K562 (cell line): ENCODE results near the gene SLC13A3.

Experiments used
- ARHGAP35 ChIP-seq: fragments of 450-650 bp; IDR thresholded peaks from 2 replicates; pipeline ENCODE4 v1.6.1; 2018; ENCODE audit not compliant: partially characterized antibody
- FOXK1 ChIP-seq: sonication (generic); formaldehyde crosslinking; IDR thresholded peaks from 2 replicates; pipeline ENCODE4 v1.8.0; 2022; ENCODE audit warnings: missing genetic modification reagents, mild to moderate bottlenecking, borderline replicate concordance
- HDAC2 ChIP-seq: fragments of 450-650 bp; IDR thresholded peaks from 2 replicates; pipeline ENCODE4 v1.6.1; 2016; ENCODE audit warnings: mild to moderate bottlenecking
- JUND ChIP-seq, 2 experiments: IDR thresholded peaks; 2 replicates in 1 of 2; 3 replicates in 1 of 2; pipeline ENCODE4 v1.6.1; 2011; ENCODE audit warnings: borderline replicate concordance in 2 of 2, low read depth in 2 of 2, low read length in 2 of 2, improper control_type of control experiment in 1 of 2, missing biosample characterization in 1 of 2, missing genetic modification characterization in 1 of 2, missing genetic modification reagents in 1 of 2
- POLR2B ChIP-seq: fragments of 450-650 bp; IDR thresholded peaks from 2 replicates; pipeline ENCODE4 v1.6.1; 2018; ENCODE audit warnings: low read depth; ENCODE audit not compliant: partially characterized antibody
- YBX1 ChIP-seq: fragments of 450-650 bp; IDR thresholded peaks from 2 replicates; pipeline ENCODE4 v1.7.1; 2016; ENCODE audit warnings: mild to moderate bottlenecking
- TF ChIP-seq, protein P1 (sequence below): fragments of 250-450 bp; sonication (Bioruptor Pico); IDR thresholded peaks from 2 replicates; pipeline ENCODE4 v1.8.0; 2022; ENCODE audit warnings: inconsistent platforms, mild to moderate bottlenecking, moderate library complexity, borderline replicate concordance
- TF ChIP-seq, protein P2 (sequence below), 2 experiments: fragments of 200-800 bp in 1 of 2; sonication (Bioruptor generic) in 1 of 2; sonication (generic) in 1 of 2; formaldehyde crosslinking in 1 of 2; IDR thresholded peaks in 1 of 2; conservative IDR thresholded peaks in 1 of 2; 2 replicates each; pipeline versions ENCODE4 v1.5.0 to v1.6.1; 2016 to 2020; ENCODE audit warnings: missing compliant biosample characterization in 1 of 2, missing genetic modification characterization in 1 of 2, missing genetic modification reagents in 1 of 2
- TF ChIP-seq, protein P3 (sequence below): fragments of 450-650 bp; IDR thresholded peaks from 2 replicates; pipeline ENCODE4 v1.7.0; 2016; ENCODE audit warnings: borderline replicate concordance
- TF ChIP-seq, protein P4 (sequence below), 3 experiments: IDR thresholded peaks in 2 of 3; conservative IDR thresholded peaks in 1 of 3; 2 replicates each; pipeline ENCODE4 v1.5.1; 2011 to 2012; ENCODE audit warnings: low read length in 3 of 3, mild to moderate bottlenecking in 3 of 3, control low read depth in 2 of 3, improper control_type of control experiment in 1 of 3, inconsistent platforms in 1 of 3, low read depth in 1 of 3, mixed read lengths in 1 of 3, moderate library complexity in 1 of 3; ENCODE audit not compliant: insufficient read depth in 2 of 3

DNA sequence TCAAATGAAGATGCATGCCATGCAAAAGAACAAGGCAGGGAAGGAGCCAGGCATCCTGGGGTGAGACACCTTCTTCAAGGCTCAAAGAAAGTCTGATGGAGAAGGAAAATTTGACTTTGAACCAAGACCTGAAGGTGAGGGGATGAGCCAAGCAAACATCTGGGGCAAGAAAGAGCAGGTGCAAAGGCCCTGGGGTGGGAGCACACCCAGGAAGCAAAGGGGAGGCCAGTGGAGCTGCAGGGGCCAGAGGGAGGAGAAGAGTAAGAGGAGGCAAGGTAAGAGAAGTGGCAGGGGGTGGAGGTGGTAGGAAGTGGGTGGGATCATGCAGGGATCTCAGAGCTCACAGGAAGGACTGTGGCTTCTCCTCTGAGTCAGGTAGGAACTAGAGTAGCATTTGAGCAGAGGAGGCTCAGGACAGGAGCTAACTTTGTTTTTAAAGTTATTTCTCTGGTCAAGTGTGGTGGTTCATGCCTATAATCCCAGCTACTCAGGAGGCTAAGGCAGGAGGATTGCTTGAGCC, 49.6 kb downstream of the SLC13A3 start:
- TF ChIP-seq, protein P1, sequence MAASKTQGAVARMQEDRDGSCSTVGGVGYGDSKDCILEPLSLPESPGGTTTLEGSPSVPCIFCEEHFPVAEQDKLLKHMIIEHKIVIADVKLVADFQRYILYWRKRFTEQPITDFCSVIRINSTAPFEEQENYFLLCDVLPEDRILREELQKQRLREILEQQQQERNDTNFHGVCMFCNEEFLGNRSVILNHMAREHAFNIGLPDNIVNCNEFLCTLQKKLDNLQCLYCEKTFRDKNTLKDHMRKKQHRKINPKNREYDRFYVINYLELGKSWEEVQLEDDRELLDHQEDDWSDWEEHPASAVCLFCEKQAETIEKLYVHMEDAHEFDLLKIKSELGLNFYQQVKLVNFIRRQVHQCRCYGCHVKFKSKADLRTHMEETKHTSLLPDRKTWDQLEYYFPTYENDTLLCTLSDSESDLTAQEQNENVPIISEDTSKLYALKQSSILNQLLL, result no peak
- TF ChIP-seq, protein P2, sequence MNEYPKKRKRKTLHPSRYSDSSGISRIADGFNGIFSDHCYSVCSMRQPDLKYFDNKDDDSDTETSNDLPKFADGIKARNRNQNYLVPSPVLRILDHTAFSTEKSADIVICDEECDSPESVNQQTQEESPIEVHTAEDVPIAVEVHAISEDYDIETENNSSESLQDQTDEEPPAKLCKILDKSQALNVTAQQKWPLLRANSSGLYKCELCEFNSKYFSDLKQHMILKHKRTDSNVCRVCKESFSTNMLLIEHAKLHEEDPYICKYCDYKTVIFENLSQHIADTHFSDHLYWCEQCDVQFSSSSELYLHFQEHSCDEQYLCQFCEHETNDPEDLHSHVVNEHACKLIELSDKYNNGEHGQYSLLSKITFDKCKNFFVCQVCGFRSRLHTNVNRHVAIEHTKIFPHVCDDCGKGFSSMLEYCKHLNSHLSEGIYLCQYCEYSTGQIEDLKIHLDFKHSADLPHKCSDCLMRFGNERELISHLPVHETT (CRISPR knock-in tag; conservative IDR thresholded peaks at IDR 0.05 in 1 of 2, IDR thresholded peaks at IDR 0.05 in 1 of 2), result no peak
- TF ChIP-seq, protein P3, sequence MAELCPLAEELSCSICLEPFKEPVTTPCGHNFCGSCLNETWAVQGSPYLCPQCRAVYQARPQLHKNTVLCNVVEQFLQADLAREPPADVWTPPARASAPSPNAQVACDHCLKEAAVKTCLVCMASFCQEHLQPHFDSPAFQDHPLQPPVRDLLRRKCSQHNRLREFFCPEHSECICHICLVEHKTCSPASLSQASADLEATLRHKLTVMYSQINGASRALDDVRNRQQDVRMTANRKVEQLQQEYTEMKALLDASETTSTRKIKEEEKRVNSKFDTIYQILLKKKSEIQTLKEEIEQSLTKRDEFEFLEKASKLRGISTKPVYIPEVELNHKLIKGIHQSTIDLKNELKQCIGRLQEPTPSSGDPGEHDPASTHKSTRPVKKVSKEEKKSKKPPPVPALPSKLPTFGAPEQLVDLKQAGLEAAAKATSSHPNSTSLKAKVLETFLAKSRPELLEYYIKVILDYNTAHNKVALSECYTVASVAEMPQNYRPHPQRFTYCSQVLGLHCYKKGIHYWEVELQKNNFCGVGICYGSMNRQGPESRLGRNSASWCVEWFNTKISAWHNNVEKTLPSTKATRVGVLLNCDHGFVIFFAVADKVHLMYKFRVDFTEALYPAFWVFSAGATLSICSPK, result no peak
- TF ChIP-seq JUND (IDR thresholded peaks at IDR 0.05; ENCODE audit: borderline replicate concordance, low read depth, low read length), result no peak
- no peak for TF ChIP-seq JUND (tag; IDR thresholded peaks at IDR 0.05; ENCODE audit: borderline replicate concordance, low read depth, low read length)
- TF ChIP-seq, protein P4, sequence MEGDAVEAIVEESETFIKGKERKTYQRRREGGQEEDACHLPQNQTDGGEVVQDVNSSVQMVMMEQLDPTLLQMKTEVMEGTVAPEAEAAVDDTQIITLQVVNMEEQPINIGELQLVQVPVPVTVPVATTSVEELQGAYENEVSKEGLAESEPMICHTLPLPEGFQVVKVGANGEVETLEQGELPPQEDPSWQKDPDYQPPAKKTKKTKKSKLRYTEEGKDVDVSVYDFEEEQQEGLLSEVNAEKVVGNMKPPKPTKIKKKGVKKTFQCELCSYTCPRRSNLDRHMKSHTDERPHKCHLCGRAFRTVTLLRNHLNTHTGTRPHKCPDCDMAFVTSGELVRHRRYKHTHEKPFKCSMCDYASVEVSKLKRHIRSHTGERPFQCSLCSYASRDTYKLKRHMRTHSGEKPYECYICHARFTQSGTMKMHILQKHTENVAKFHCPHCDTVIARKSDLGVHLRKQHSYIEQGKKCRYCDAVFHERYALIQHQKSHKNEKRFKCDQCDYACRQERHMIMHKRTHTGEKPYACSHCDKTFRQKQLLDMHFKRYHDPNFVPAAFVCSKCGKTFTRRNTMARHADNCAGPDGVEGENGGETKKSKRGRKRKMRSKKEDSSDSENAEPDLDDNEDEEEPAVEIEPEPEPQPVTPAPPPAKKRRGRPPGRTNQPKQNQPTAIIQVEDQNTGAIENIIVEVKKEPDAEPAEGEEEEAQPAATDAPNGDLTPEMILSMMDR (IDR thresholded peaks at IDR 0.05 in 2 of 3, conservative IDR thresholded peaks at IDR 0.05 in 1 of 3; ENCODE audit: insufficient read depth in 2 of 3, low read depth in 1 of 3, low read length in 3 of 3), result no peak
- TF ChIP-seq FOXK1 (CRISPR knock-in tag), result no peak
- no peak for TF ChIP-seq YBX1
- no peak for TF ChIP-seq POLR2B
- TF ChIP-seq ARHGAP35, result no peak
- TF ChIP-seq HDAC2, result no peak
